ENCODE data around the gene TMEM141.

DNA sequence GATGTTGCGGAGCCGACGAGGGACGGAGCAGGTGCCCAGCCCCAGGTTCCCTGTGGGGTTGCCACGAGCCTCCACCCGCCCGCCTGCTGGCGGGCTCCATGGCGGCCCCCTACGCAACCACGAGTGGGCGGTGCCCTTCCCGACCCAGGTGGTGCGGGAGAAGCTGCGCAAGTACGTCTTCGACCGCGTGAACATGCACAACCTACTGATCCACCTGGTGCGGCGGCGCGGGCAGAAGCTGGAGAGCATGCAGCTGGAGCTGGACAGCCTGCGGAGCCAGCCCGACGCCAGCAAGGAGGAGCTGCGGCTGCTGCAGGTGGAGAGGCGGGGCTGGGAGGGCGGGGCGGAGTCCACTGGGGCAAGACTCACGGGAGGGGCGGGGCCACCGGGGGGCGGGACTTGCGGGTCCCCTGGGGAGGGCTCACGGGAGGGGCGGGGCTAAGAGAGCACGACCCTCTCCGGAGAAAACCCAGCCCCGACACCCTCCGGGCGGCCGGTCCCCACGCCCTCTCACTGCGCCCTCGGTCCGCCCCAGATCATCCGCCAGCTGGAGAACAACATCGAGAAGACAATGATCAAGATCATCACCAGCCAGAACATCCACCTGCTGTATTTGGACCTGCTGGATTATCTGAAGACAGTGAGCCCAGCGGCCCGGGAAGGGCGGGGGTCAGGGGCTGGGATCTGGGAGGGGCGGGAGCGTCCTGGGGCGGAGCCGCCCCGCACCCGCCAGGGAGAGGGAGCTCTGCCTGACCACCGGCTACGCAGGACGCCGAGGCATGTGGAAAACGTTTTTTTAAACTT, 8.9 kb downstream of the TMEM141 start:
- TF ChIP-seq, protein P1, sequence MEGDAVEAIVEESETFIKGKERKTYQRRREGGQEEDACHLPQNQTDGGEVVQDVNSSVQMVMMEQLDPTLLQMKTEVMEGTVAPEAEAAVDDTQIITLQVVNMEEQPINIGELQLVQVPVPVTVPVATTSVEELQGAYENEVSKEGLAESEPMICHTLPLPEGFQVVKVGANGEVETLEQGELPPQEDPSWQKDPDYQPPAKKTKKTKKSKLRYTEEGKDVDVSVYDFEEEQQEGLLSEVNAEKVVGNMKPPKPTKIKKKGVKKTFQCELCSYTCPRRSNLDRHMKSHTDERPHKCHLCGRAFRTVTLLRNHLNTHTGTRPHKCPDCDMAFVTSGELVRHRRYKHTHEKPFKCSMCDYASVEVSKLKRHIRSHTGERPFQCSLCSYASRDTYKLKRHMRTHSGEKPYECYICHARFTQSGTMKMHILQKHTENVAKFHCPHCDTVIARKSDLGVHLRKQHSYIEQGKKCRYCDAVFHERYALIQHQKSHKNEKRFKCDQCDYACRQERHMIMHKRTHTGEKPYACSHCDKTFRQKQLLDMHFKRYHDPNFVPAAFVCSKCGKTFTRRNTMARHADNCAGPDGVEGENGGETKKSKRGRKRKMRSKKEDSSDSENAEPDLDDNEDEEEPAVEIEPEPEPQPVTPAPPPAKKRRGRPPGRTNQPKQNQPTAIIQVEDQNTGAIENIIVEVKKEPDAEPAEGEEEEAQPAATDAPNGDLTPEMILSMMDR (IDR thresholded peaks at IDR 0.05) = no peak
- TF ChIP-seq ZFX (IDR thresholded peaks at IDR 0.05; ENCODE audit: borderline replicate concordance) = no peak
